ENCODE measurements around the gene MMAB. TPM values are rescaled to one million over a fixed set of nuclear protein-coding genes. Genes with fewer than 3 reads are reported as not detected.

MMAB gene
- total RNA-seq, 1 experiment from 2014 or later: 24.3 TPM

- Mint-ChIP-seq H3K27me3 (ENCODE audit: low read depth) (no peaks in the 10 kb centered on the region), H3K9me3 (no peaks in the 10 kb centered on the region), H3K4me3 (no peak overlapping the region), H3K4me1 (0 out of 4 replicates have a peak, but pooled peaks cover 0 to 2% of the 10 kb centered on the region in 2 experiments), H3K36me3 (ENCODE audit: insufficient read depth in 1 of 3, low read depth in 3 of 3) (peaks cover 9 to 53% (median 41%) of the 10 kb centered on the region in 3 experiments; a peak in 6 of 7 replicates), H3K27ac (peak overlapping the region in 2 of 3 experiments; percentile 24 to 58; a peak in 3 of 7 replicates)
- H3K4me1 ChIP-seq (ENCODE audit: insufficient read depth, low read length): no peaks in the 10 kb centered on the region
- no peak overlapping the region for H2BK20ac ChIP-seq (ENCODE audit: low read depth, low read length, poor library complexity, severe bottlenecking)
- no peak overlapping the region for H3K9ac ChIP-seq (ENCODE audit: extremely low read depth, insufficient read length, low read length)
- no peak overlapping the region for H3K23ac ChIP-seq (ENCODE audit: insufficient read length, low read depth, low read length)
- TF ChIP-seq CTCF (conservative IDR thresholded peaks at IDR 0.05): no peak
- no peaks in the 10 kb centered on the region for H3K79me1 ChIP-seq (ENCODE audit: insufficient read depth, low read depth, low read length, poor library complexity, severe bottlenecking)
- no peak overlapping the region for H4K8ac ChIP-seq (replicated peaks; ENCODE audit: insufficient read length, low read depth, low read length)
- no peak for DNase-seq
- H2AK5ac ChIP-seq (ENCODE audit: insufficient read length, low read length): no peak overlapping the region
- no peaks in the 10 kb centered on the region for H3K9me3 ChIP-seq (ENCODE audit: control insufficient read depth, low read depth, low read length)
- no peak overlapping the region for H3K14ac ChIP-seq (ENCODE audit: insufficient read depth, low read length)
- H2BK5ac ChIP-seq (ENCODE audit: insufficient read length, low read length): no peak overlapping the region
- no peak overlapping the region for H3K4me2 ChIP-seq (ENCODE audit: insufficient read depth, insufficient read length, low read length)
- H3K18ac ChIP-seq (ENCODE audit: insufficient read length, low read depth, low read length): no peak overlapping the region
- no peak overlapping the region for H2BK120ac ChIP-seq (ENCODE audit: low read depth, low read length, poor library complexity, severe bottlenecking)
- no peak overlapping the region for H4K91ac ChIP-seq (ENCODE audit: insufficient read length, low read depth, low read length)
- no CpG with 5 or more reads among the region's 1 CpG for WGBS (ENCODE audit: extremely low coverage, insufficient read length, low lambda C conversion rate)
- H3K56ac ChIP-seq (ENCODE audit: insufficient read length, low read depth, low read length): no peak overlapping the region
- H2BK15ac ChIP-seq (ENCODE audit: low read depth, low read length): no peak overlapping the region
- H3K27me3 ChIP-seq (ENCODE audit: insufficient read depth, low read length): no peaks in the 10 kb centered on the region
- H3K27ac ChIP-seq (ENCODE audit: insufficient read length, low read depth, low read length): no peak overlapping the region
- no peak overlapping the region for H4K5ac ChIP-seq (ENCODE audit: insufficient read length, low read depth, low read length)
- no peak overlapping the region for H3T11ph ChIP-seq (ENCODE audit: low read length)
- no peaks in the 10 kb centered on the region for H3K79me2 ChIP-seq (ENCODE audit: insufficient read depth, low read length)
- H3K4ac ChIP-seq (ENCODE audit: low read depth, low read length): no peak overlapping the region
- H2BK12ac ChIP-seq (ENCODE audit: insufficient read length, low read depth, low read length): no peak overlapping the region
- H4K20me1 ChIP-seq (ENCODE audit: control insufficient read depth, insufficient read depth, insufficient read length): no peaks in the 10 kb centered on the region
- H2AFZ ChIP-seq (ENCODE audit: low read length): no peak overlapping the region
- no peaks in the 10 kb centered on the region for H3K23me2 ChIP-seq (ENCODE audit: insufficient read length, low read depth, low read length, poor library complexity, severe bottlenecking)
Measured at GRCh38 chr12:109504068-109504467, 69.2 kb downstream of the MMAB start.

Other genes with a start within 250 kb of the MMAB start
- 0.11 and 0.26 TPM in 2 replicates for gene MYO1H, start 225.6 kb downstream of the MMAB start, total RNA-seq (2021)
- gene KCTD10, start 96.2 kb downstream of the MMAB start, total RNA-seq (2021): 67.1 and 71.3 TPM in 2 replicates
- 23.6 and 24.2 TPM in 2 replicates for gene UBE3B, start 95.9 kb downstream of the MMAB start, total RNA-seq (2021)
- 17.4 and 19.2 TPM in 2 replicates for gene MVK, start 290 bp upstream of the MMAB start, total RNA-seq (2021)
- 2.8 and 3.2 TPM in 2 replicates for gene FAM222A, start 140.3 kb upstream of the MMAB start, total RNA-seq (2021)